Transverse colon (tissue), 4 donors: ENCODE data around the gene MANSC4.

ENCODE experiments used
- EP300 ChIP-seq: sonication (generic); formaldehyde crosslinking; IDR thresholded peaks from one replicate; pipeline ENCODE4 v1.6.1; 2017; ENCODE audit warnings: antibody characterized with exemption, low read depth
- POLR2A ChIP-seq: fragments of 450-650 bp; IDR thresholded peaks from one replicate; pipeline ENCODE4 v1.6.1; 2016; ENCODE audit warnings: antibody characterized with exemption, mild to moderate bottlenecking, moderate library complexity
- POLR2AphosphoS5 ChIP-seq, 3 donors: sonication (generic); formaldehyde crosslinking; IDR thresholded peaks; one replicate each; pipeline ENCODE4 v1.6.1; 2016; ENCODE audit warnings: antibody characterized with exemption in 3 of 3
- TF ChIP-seq, protein P1 (sequence below), 5 experiments: fragments of 200-600 bp in 3 of 5; fragments of 450-650 bp in 2 of 5; sonication (generic) in 3 of 5; IDR thresholded peaks; 1 replicate in 2 of 5; 2 replicates in 3 of 5; pipeline ENCODE4 v1.5.1; 2016 to 2017; ENCODE audit warnings: antibody characterized with exemption in 5 of 5, inconsistent platforms in 3 of 5, mild to moderate bottlenecking in 2 of 5, moderate library complexity in 1 of 5

DNA sequence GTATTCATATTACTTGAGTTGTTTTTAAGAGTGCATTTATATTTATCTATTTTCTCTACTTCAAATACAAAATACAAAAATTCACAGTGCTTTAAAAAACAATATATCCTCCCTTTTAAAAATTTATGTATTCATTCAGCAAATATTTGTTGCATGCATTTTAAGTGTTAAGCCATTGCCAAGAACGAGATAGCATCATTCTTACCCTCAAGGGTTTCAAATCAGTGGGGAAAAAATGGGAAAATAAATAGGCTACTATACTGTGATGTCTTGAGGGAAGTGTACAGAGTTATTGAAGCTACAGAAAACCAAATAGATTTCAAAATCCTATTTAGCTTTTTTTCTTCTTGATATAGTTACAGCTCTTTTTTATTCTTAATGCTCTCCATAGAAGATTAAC is 46.2 kb downstream of the MANSC4 start:
- TF ChIP-seq, protein P1, sequence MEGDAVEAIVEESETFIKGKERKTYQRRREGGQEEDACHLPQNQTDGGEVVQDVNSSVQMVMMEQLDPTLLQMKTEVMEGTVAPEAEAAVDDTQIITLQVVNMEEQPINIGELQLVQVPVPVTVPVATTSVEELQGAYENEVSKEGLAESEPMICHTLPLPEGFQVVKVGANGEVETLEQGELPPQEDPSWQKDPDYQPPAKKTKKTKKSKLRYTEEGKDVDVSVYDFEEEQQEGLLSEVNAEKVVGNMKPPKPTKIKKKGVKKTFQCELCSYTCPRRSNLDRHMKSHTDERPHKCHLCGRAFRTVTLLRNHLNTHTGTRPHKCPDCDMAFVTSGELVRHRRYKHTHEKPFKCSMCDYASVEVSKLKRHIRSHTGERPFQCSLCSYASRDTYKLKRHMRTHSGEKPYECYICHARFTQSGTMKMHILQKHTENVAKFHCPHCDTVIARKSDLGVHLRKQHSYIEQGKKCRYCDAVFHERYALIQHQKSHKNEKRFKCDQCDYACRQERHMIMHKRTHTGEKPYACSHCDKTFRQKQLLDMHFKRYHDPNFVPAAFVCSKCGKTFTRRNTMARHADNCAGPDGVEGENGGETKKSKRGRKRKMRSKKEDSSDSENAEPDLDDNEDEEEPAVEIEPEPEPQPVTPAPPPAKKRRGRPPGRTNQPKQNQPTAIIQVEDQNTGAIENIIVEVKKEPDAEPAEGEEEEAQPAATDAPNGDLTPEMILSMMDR (IDR thresholded peaks at IDR 0.05) = no peak
- TF ChIP-seq EP300 (no peak), POLR2AphosphoS5 (IDR thresholded peaks at IDR 0.05) (no peak), POLR2A (no peak)
